T-cell (primary cell): Measurements from ENCODE around the gene ASAH2. TPM values are rescaled to one million over a fixed set of nuclear protein-coding genes. Genes with fewer than 3 reads are reported as not detected.
"Not testable (repeated sequence)": the region's sequence is repeated elsewhere in the genome, so short reads cannot be mapped to it uniquely, and the experiment has no call there.

ENCODE experiments used
- ATAC-seq, 4 experiments: fragments of 200-7000 bp in 3 of 4; fragments of 150-1000 bp in 1 of 4; cut with Tn5 transposase; replicated peaks in 1 of 4; 1 replicate in 3 of 4; 2 replicates in 1 of 4; pipeline ENCODE4 v1.10.0; 2021; ENCODE audit warnings: moderate library complexity in 3 of 4, mild to moderate bottlenecking in 2 of 4, moderate number of reproducible peaks in 1 of 4
- CTCF ChIA-PET, 2 donors: fragments of 300-600 bp; sonication (Branson Sonifier 250); formaldehyde crosslinking; loops; one replicate each; lab custom pipeline; 2022; ENCODE audit warnings: antibody characterized with exemption in 2 of 2; lab: Charles Lee
- POLR2A ChIA-PET, 2 donors: fragments of 300-600 bp; sonication (Branson Sonifier 250); formaldehyde crosslinking; loops; one replicate each; lab custom pipeline; 2022; ENCODE audit warnings: antibody characterized with exemption in 2 of 2; lab: Charles Lee
- DNase-seq, 35 experiments: peaks; one replicate each; pipeline versions ENCODE4 v3.0.0 to v3.0.0-alpha.2; 2013 to 2023
- H3K27ac ChIP-seq: one replicate; pipeline ENCODE4 v1.5.1; 2013; ENCODE audit warnings: low read length
- H3K27me3 ChIP-seq, 2 experiments: replicated peaks in 1 of 2; 1 replicate in 1 of 2; 2 replicates in 1 of 2; pipeline versions ENCODE4 v1.6.1 to v1.7.0; 2013; ENCODE audit warnings: low read length in 1 of 2, mixed read lengths in 1 of 2; ENCODE audit not compliant: control insufficient read depth in 2 of 2, insufficient read depth in 2 of 2; ENCODE audit errors: extremely low read depth in 1 of 2
- H3K36me3 ChIP-seq, 2 donors: 1 replicate in 1 of 2; 2 replicates in 1 of 2; pipeline versions ENCODE4 v1.6.1 to v1.7.0; 2013; ENCODE audit warnings: low read length in 1 of 2; ENCODE audit not compliant: control insufficient read depth in 2 of 2, insufficient read depth in 1 of 2; ENCODE audit errors: extremely low read depth in 1 of 2
- H3K4me1 ChIP-seq, 2 experiments: 1 replicate in 1 of 2; 2 replicates in 1 of 2; pipeline versions ENCODE4 v1.6.1 to v1.7.0; 2013; ENCODE audit warnings: low read length in 2 of 2, mixed read lengths in 1 of 2; ENCODE audit not compliant: insufficient read depth in 2 of 2, control insufficient read depth in 1 of 2; ENCODE audit errors: extremely low read depth in 1 of 2
- H3K4me3 ChIP-seq, 2 donors: 1 replicate in 1 of 2; 2 replicates in 1 of 2; pipeline versions ENCODE4 v1.5.1 to v1.7.0; 2013; ENCODE audit warnings: mild to moderate bottlenecking in 2 of 2, low read length in 1 of 2, moderate library complexity in 1 of 2; ENCODE audit not compliant: control insufficient read depth in 1 of 2; ENCODE audit errors: extremely low read depth in 1 of 2
- H3K9me3 ChIP-seq: 2 replicates; pipeline ENCODE4 v1.7.0; 2013
- H3K27ac Mint-ChIP-seq, 2 donors: one replicate each; pipeline ENCODE4 v1.8.0; 2020 to 2021; ENCODE audit warnings: mild to moderate bottlenecking in 2 of 2, mixed read lengths in 2 of 2
- H3K27me3 Mint-ChIP-seq, 2 donors: one replicate each; pipeline ENCODE4 v1.8.0; 2021 to 2022; ENCODE audit warnings: mixed read lengths in 2 of 2
- H3K36me3 Mint-ChIP-seq: one replicate; pipeline ENCODE4 v1.8.0; 2021; ENCODE audit warnings: mixed read lengths
- H3K4me1 Mint-ChIP-seq, 3 donors: one replicate each; pipeline ENCODE4 v1.8.0; 2020 to 2022; ENCODE audit warnings: mixed read lengths in 3 of 3, mild to moderate bottlenecking in 1 of 3
- H3K4me3 Mint-ChIP-seq, 3 donors: one replicate each; pipeline ENCODE4 v1.8.0; 2020 to 2022; ENCODE audit warnings: mild to moderate bottlenecking in 3 of 3, mixed read lengths in 3 of 3, moderate library complexity in 3 of 3
- H3K9me3 Mint-ChIP-seq, 3 donors: one replicate each; pipeline ENCODE4 v1.8.0; 2020 to 2022; ENCODE audit warnings: mixed read lengths in 3 of 3
- WGBS: methylation state at CpG from one replicate; pipeline ENCODE4 v1.1.5; 2013; ENCODE audit warnings: missing lambda C conversion rate; ENCODE audit not compliant: insufficient coverage; 5-methylcytosine and 5-hydroxymethylcytosine counted together
- total RNA-seq, 35 experiments: library from RNA in 6 of 35; stranded (reverse) in 6 of 35; fragments of 120-200 nt in 1 of 35; gene quantifications; one replicate each; pipeline versions ENCODE4 v1.2.1 to v1.2.4 and lab custom pipeline; 2013 to 2026

Gene ASAH2
- total RNA-seq, 5 donors from 2014 or later (not counting 1 experiment from before 2014, with no cell fraction given) = 2.8 to 3.7 (median 3.4) TPM

GRCh38 chr10:50242777-50243176, 8.5 kb downstream of the ASAH2 start:
- Mint-ChIP-seq H3K27ac (no peak overlapping the region), H3K36me3 (no peaks in the 10 kb centered on the region), H3K4me1 (no peaks in the 10 kb centered on the region), H3K9me3 (peaks cover 0 to 8% (median 0%) of the 10 kb centered on the region in 3 donors), H3K4me3 (no peak overlapping the region), H3K27me3 (peaks cover 27 to 40% of the 10 kb centered on the region in 2 donors)
- Histone ChIP-seq H3K27ac (no peak overlapping the region), H3K9me3 (no peaks in the 10 kb centered on the region), H3K36me3 (no peaks in the 10 kb centered on the region), H3K4me3 (no peak overlapping the region), H3K27me3 (peaks cover 0 to 1% of the 10 kb centered on the region in 2 experiments), H3K4me1 (no peaks in the 10 kb centered on the region)
- no peak for ATAC-seq
- ChIA-PET POLR2A (interaction anchor here in 1 of 2 donors (0.7 kb wide), 1 partner anchor 1817 kb away, joined by 3 read pairs; no protein-coding TSS in a partner anchor), CTCF (interaction anchor here in 1 of 2 donors (0.6 kb wide), 1 partner anchor 20 kb away, joined by 3 read pairs; no protein-coding TSS in a partner anchor)
- no peak for DNase-seq
- no CpG with 5 or more reads among the region's 4 CpGs for WGBS

- H3K27ac Mint-ChIP-seq, H3K36me3 ChIP-seq, H3K27ac ChIP-seq, DNase-seq, H3K27me3 ChIP-seq, H3K9me3 Mint-ChIP-seq, ATAC-seq, H3K4me3 ChIP-seq, H3K4me1 Mint-ChIP-seq, CTCF ChIA-PET, H3K4me1 ChIP-seq, H3K36me3 Mint-ChIP-seq, POLR2A ChIA-PET, H3K4me3 Mint-ChIP-seq, H3K9me3 ChIP-seq: not testable (repeated sequence)
- peaks cover 24 to 37% of the 10 kb centered on the region in 2 donors for H3K27me3 Mint-ChIP-seq
- WGBS = no CpG with 5 or more reads among the region's 1 CpG
Observed at GRCh38 chr10:50241478-50241877, 9.8 kb downstream of the ASAH2 start.

- H3K27ac Mint-ChIP-seq = no peak overlapping the region
- Histone ChIP-seq H3K9me3 (no peaks in the 10 kb centered on the region), H3K4me1 (no peaks in the 10 kb centered on the region), H3K27ac (no peak overlapping the region), H3K27me3 (peaks cover 0 to 3% of the 10 kb centered on the region in 2 experiments), H3K36me3 (no peaks in the 10 kb centered on the region), H3K4me3 (no peak overlapping the region)
- ATAC-seq (no peak), DNase-seq (no peak)
- POLR2A ChIA-PET = no interaction called here
- no peaks in the 10 kb centered on the region for H3K4me1 Mint-ChIP-seq
- CTCF ChIA-PET = interaction anchor here (0.6 to 1.8 kb wide), 2 partner anchors 10 to 223 kb away, joined by 3 to 4 read pairs; no protein-coding TSS in a partner anchor
- H3K36me3 Mint-ChIP-seq = no peaks in the 10 kb centered on the region
- H3K4me3 Mint-ChIP-seq = no peak overlapping the region
- no peaks in the 10 kb centered on the region for H3K9me3 Mint-ChIP-seq
- H3K27me3 Mint-ChIP-seq = peaks cover 18 to 34% of the 10 kb centered on the region in 2 donors
- no CpG with 5 or more reads among the region's 4 CpGs for WGBS
Observed at GRCh38 chr10:50234486-50234885, 16.8 kb downstream of the ASAH2 start.

- Histone ChIP-seq H3K27me3 (peaks cover 2 to 3% of the 10 kb centered on the region in 2 experiments), H3K36me3 (no peaks in the 10 kb centered on the region), H3K4me1 (no peaks in the 10 kb centered on the region), H3K27ac (no peak overlapping the region), H3K4me3 (no peak overlapping the region), H3K9me3 (no peaks in the 10 kb centered on the region)
- Mint-ChIP-seq H3K4me1 (no peaks in the 10 kb centered on the region), H3K27me3 (peaks cover 21 to 36% of the 10 kb centered on the region in 2 donors), H3K36me3 (no peaks in the 10 kb centered on the region), H3K27ac (no peak overlapping the region), H3K4me3 (no peak overlapping the region), H3K9me3 (no peaks in the 10 kb centered on the region)
- ChIA-PET POLR2A (no interaction called here), CTCF (no interaction called here)
- ATAC-seq (no peak), DNase-seq (no peak)
Observed at GRCh38 chr10:50232261-50232639, 19.1 kb downstream of the ASAH2 start.

- Mint-ChIP-seq H3K9me3 (no peaks in the 10 kb centered on the region), H3K27ac (no peak overlapping the region), H3K4me1 (no peaks in the 10 kb centered on the region), H3K36me3 (no peaks in the 10 kb centered on the region), H3K4me3 (no peak overlapping the region), H3K27me3 (peaks cover 24 to 36% of the 10 kb centered on the region in 2 donors)
- Histone ChIP-seq H3K4me3 (no peak overlapping the region), H3K27me3 (peaks cover 2 to 3% of the 10 kb centered on the region in 2 experiments), H3K9me3 (no peaks in the 10 kb centered on the region), H3K4me1 (no peaks in the 10 kb centered on the region), H3K36me3 (no peaks in the 10 kb centered on the region), H3K27ac (no peak overlapping the region)
- ATAC-seq = no peak
- ChIA-PET POLR2A (no interaction called here), CTCF (no interaction called here)
- no peak for DNase-seq
Observed at GRCh38 chr10:50231515-50232260, 19.6 kb downstream of the ASAH2 start.

- H3K27ac Mint-ChIP-seq = no peak overlapping the region
- ATAC-seq = no peak
- 100% methylated on average over 1 of the region's 1 CpG for WGBS
- Histone ChIP-seq H3K4me1 (no peaks in the 10 kb centered on the region), H3K27ac (no peak overlapping the region), H3K9me3 (no peaks in the 10 kb centered on the region), H3K36me3 (no peaks in the 10 kb centered on the region), H3K27me3 (peaks cover 2 to 3% of the 10 kb centered on the region in 2 experiments), H3K4me3 (no peak overlapping the region)
- DNase-seq = no peak
- no peaks in the 10 kb centered on the region for H3K4me1 Mint-ChIP-seq
- H3K9me3 Mint-ChIP-seq = no peaks in the 10 kb centered on the region
- H3K27me3 Mint-ChIP-seq = peaks cover 20 to 28% of the 10 kb centered on the region in 2 donors
- ChIA-PET POLR2A (no interaction called here), CTCF (no interaction called here)
- H3K36me3 Mint-ChIP-seq = no peaks in the 10 kb centered on the region
- no peak overlapping the region for H3K4me3 Mint-ChIP-seq
Observed at GRCh38 chr10:50229460-50229859, 21.9 kb downstream of the ASAH2 start.
